Stimulated activated CD8-positive, alpha-beta memory T cell treated with anti-CD3 and anti-CD28 coated beads, Interleukin-4, amount 100 ng/mL, for 48 hours (primary cell): ENCODE measurements around the gene FARS2.

Source experiments
- DNase-seq: peaks from one replicate; pipeline ENCODE4 v3.0.0-alpha.2; 2020

Gene FARS2

DNA sequence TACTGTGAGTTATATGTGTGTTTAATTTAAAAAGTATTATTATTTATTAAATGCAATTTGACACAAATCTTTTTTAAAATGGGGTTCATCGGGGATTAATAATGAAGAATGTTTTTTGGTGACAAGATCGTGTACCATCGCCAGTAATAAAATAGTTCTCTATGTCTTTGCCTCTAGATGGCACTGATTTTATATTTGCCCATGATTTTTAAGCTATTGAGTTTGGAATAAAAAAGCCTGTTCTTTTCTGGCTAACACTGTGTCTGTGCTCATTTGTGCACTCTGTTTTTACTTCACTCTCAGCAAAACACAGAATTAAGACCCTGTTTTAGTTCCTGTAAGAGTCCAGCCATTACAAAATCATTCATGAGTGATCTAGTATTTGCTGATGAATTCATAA is 127.0 kb downstream of the FARS2 start:
- no peak for DNase-seq

DNA sequence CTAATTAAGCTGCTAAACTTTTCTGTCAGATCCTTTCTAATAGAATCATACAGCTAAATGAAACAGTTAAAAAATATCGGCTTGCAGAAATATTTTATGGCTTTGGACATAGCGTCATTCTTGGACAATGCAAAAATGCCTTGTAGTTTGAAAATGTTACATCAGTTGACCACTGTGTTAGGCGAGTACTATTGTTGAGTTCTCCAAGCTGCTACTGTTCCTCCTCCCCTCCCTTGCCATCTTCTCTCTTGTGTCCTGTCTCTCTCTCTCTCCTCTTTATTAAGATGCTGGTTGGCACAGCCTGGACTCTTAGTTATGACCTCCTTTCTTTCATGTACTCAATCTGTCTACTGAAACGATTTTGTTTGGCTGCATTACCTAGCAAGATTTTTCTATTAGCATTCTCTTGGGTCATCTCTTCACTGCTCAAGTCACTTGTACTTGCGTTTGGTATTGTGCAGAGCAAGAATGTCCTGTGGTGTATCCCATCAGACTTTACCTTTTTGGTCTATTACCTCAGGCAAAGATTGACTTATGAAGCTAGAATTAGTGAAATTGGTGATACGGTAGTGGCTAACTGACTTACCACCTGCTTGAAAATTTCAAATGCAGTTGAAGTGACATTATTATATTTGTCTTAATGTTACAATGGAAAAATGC is 127.9 kb downstream of the FARS2 start:
- DNase-seq, result no peak

DNA sequence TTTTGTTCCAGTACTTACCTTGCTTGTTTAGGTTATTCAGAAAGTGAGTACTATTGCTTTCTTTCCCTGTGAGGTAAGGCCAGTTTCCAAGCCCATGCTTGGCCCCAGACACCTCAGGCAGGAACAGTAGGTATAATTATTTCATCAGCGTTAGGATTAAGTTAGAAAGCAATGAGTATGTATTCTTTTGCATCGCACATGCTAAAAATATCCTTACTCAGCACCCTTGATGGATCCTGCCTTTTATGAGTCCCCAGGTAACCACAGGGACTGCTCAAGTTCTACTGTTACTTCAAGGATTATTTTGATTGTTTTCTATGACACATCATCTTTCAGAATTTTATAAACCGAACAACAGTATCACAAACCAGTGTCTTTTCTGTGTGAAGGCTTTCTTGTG is 128.9 kb downstream of the FARS2 start:
- DNase-seq, result no peak

DNA sequence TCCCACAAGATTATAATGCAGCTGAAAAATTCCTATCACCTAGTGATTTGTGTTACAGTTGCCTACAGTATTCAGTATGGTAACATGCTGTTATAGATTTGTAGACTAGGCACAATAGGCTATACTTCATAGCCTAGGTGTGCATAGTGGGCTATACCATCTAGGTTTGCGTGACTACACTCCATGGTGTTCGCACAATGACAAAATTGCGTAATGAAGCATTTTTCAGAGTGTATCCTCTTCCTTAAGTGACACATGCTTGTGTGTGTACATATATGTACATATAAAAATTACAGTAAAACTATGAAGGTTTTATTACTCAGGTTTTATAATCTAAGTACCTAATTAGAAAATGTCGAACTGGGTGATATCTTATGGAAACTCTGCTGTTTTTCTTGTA is 133.0 kb downstream of the FARS2 start:
- DNase-seq, result no peak

DNA sequence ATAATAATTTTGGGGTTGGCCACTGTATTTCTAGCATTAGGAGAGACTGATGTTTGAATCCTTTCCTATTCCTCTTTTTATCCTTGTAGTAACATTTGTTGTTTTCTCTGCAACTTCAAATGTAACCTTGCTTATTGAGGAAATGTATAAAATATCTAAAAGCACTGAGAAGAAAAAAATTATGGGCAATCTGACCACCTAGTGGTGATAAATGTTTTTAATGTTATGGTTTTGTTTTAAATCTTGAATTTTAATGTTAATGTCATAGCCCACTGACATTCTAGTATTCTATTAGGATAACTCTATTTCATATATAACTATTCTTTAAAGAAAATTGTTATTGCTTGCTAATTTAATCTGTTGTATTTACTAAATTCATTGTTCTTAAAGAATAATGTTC is 134.4 kb downstream of the FARS2 start:
- DNase-seq, result no peak

DNA sequence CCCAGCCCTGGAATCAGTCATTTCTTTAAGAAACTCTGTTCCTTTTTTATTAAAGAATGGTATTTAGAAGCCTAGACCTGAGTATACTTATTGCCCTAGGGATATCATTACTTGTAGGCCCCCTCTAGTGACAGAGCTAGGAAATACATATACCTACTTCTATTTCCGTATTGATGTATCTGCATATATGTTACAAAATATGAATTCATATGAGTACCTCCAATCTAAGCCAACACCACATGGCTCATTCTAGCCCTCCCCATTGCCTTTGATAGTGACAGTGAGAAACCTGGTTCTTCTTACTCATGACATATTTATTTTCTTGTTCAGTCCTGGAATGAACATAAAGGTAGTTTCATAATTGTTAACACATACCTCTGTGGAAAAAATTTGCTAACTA is 137.2 kb downstream of the FARS2 start:
- DNase-seq, result peak; percentile 30

DNA sequence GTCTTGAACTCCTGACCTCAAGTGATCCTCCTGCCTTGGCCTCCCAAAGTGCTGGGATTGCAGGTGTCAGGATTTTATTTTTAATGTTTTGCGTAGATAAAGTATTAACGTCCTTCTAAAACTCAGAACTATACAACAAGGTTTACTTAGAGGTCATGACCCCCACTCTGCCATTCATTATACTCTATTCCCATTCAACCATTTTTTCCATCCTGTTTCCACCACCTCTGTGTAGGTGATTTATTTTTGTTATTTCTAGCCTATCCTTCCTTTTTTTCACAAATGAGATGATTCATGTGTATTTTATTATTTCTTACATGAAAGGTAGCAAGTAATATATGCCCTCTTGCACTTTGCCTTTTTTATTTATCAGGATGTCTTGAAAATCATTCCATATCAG is 138.1 kb downstream of the FARS2 start:
- no peak for DNase-seq

DNA sequence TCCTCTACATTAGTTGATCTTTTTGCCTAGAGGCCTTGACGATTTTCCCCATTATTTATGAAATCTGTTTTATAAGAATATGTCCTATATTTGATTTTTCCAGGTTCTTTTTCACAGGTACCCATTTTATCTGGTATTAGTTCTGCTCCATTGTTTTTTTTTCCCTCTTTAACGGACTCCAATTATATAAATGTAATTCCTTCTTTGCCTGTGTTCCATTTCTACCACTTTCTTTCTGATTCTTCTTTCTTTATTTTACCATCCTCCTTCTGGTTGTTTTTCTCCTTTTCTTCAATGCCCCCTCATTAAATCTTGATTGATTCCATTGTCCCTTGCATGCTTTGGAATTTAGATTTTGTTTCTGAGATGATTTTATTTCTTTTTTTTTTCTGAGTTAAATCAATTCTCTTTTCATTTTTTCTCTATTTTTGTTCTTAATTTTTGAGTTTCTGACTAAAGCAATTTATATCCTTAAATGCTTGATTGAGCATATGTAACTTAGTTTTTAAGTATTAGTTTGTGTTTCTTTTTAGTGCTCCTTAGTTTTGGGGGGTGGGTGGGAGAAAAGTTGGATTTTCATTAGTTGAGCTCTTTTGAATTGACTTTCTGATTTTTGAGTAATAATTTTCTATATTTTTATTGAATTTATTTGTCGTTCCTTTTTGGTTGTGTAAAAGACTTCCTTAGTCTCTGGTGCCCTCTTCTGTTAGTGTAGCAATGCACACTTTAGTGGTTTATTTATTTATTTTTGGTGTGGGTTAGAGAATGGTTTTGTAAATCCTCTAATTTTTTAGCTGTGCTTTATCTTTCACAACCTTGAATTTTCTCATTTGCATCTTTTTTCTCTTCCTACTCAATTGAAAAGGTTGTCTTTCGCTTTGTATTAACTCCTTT is 140.8 kb downstream of the FARS2 start:
- no peak for DNase-seq

DNA sequence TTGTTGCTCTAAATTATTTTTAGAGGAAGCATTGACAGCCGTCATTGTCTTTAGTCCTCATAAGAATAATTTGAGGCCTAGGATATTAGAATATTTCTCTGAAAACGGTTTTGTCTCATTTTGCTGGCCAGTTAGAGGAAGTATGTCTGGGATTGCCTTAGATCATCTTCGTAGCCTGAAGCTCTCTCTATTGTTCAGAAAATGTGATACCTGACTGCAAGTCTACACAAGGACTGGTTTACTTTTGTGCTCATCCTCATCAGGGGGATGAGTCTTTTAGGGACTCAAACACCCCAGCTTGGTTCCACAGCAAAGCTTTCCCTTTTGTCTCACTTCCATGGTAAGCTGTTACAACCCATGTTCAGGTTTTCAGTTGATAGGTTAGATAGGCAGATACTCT is 141.8 kb downstream of the FARS2 start:
- DNase-seq, result no peak

DNA sequence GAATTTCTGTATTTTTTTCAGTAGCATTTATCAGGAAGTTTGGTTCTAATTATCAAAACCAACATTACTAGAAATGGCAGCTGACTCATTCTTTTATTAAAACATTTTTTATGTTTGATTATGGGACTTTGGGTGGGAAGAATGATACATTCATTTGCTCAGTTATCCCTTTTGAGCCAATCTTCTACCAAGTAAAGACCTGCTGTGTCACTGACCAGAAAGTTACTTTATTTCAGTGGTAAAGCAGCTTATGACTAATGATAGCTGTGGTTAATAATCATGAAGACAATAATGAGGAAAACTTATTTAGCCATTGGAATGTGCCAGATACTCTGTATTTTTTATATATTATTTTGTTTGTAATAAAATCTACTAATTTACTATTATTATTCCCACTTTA is 142.3 kb downstream of the FARS2 start:
- DNase-seq, result no peak

DNA sequence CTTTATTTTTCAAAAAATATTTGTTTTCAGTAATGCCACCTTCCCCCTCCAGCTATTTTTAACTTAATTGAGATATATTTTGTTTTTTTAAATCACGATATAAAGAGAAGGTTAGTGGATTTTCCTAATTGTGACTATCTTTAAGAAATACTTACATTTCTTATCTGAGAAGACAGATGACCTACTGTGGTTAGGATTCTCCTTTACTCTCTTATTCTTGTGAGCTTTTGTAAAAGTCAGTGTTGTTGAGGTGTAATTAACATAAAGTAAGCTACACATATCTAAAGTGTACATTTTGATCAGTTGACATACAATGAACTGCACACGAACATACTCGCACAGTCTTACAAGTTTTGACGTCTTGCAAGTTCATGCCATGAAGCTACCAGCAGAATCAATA is 144.7 kb downstream of the FARS2 start:
- DNase-seq, result no peak

DNA sequence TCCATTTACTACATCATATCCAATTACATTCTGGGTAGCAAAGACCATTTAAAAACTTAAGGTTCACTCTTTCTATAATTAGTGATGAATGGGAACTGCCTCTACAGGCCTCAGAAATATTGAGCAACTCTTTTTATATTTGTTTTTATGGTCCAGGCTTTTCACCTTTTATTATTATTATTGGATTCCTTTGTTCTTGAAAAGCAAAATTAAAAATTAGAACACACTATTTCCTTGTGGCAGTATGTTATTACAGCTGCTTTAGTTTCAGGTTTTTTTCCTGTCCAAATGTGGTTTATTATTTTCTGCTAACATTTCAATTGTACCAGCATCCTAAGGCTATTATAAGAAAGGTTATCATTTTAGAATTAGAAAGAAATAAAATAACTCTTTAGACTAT is 150.1 kb downstream of the FARS2 start:
- no peak for DNase-seq

DNA sequence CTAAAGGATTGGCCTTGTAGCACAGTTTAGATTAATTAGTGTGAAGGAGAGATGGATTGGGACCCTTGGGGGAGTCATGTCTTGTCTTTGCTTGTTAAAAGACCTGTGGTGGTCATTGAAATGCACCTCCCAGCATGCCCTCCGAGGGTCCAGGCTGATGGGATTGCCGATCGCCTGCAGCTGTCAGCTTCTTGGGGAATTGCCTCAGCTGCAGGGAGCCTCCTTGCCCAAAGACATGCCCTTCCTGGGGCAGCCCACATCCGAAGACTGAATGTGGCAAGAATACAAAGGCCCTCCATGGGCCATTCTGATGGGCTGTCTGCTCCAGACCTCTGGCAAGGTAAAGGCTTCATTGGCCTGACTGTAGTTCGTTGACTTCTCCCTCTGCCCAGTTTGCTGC is 150.7 kb downstream of the FARS2 start:
- DNase-seq, result no peak

DNA sequence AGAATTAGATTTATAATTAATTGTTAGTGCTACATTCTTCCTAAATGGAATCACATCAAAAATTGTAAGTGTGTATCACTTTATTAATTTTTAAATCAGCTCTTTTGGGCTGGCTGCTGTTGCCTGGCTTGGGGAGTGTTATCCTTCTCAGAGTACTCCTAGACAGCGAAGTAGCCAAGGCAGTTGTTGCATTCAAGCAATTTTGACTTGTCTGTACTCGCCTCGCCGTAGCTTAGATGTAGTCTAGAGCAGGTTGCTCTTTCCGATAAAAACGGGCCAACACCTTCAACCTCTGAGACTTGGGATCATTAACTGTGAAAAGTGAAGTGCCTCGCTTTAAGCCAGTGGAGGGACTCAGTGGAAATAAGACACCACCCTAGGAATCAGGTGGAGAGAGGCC is 151.3 kb downstream of the FARS2 start:
- DNase-seq, result no peak

DNA sequence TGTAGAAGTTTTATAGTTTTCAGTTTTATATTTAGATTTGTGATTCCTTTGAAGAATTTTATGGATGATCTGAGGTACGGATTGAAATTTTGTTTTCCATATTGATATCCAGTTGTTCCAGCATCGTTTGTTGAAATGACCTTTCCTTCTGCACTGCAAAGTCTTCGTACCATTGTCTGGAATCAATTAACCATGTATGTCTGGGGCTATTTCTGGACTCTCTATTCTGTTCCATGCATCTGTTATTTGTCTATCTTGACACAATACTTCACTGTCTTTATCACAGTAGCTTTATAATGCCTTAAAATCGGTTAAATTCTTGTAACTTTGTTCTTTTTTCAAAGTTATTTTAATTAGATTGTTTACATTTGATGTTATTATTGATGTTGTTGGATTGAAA is 154.9 kb downstream of the FARS2 start:
- no peak for DNase-seq

DNA sequence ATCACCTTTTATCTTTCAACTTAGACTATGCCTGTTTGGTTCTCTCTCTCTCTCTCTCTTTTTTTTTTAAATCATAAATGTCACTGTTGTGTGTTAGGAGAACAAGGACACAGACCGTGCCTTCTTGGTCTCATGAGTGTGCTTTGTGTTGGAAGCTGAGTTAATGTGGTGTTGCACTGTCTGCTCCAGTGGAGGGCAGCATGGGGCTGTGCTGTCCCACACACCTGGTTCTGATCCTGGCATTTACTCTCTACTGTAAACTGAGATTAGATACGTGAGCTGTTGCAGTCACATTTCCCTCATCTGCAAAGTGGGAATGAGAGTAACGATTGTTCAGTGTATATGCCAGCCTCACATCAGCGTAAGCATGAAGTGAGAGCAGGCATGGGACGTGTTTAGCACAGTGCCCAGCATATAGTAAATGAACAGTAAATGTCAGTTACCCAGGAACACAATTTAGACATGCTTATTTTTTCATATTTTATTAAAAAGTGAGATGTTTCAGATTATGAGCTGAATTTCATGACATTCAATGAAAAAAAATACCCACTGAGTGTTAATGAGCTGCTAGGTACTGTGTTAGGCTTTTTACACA is 161.1 kb downstream of the FARS2 start:
- no peak for DNase-seq

DNA sequence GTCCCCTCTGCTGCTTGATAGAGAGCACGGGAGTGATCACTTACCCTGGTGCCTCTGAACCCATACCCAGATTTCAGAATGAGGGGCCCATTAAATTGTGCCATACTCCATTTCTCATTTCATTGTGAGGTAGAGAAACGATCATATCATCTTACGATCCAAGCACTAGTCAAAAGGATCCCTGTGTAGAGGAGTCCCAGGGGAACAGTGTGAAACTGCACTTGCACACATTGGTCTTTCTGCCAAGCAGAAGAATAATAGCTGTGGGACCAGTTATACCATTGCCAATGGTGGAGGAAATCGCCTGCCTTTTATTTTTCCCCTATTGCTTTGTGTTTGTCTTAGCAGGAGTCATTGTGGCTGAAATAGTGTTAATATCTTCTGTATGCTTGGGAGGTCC is 161.9 kb downstream of the FARS2 start:
- DNase-seq, result no peak

DNA sequence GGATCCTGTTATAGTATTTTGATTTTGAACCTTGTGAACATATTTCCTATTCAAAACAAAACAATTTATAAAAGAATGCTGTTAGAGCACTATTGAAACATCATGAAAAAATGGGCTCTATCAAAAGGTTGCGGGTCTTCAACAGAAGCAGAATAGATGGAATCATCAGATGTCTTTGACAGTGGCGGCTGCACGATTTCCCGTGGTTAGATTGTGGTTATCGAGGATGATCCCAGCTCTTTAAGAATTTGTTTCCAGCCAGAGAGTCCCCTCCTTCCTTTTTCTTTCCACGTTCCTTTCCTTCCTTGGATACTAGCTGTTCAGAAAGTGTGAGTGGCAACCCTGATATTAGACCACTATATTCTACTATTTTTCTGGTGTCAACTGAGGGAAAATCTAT is 163.4 kb downstream of the FARS2 start:
- no peak for DNase-seq

DNA sequence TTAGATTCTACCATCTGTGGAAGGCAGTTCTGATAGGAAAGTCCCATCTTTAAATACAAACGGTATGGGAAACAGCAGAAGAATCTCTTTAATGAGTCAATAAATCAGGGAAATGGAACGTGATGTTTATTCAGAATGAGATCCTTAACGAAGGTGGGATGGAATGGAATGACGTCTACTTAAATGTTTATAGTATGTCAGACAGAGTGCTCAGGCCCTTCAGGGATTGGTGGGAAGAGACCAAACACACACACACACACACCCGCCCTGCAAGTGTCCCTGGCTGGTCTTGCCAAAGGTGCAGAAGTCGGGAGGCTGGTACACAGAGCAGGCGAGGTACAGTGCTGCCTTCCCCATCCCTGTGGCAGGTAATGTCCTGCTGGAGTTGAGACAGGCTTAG is 164.0 kb downstream of the FARS2 start:
- DNase-seq, result no peak

DNA sequence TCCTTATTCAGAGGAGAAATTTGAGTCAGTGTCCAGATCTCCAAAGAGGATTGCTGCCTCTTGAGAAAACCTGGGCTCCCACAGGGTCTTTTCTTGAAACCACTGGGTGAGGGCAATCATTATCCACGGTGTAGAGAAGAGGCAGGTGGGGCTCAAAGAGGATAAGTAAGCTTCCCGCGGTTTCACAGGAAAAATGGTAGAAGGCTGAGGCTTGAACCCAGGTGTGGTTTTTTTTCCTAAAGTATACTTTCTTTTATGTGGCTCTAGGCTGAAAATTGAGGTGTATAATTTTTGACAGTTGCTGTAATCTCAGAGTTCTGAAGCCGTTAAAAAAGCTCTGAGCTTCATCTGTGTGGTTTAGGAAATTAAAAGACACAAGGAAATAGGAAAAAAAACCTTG is 164.5 kb downstream of the FARS2 start:
- DNase-seq, result no peak

DNA sequence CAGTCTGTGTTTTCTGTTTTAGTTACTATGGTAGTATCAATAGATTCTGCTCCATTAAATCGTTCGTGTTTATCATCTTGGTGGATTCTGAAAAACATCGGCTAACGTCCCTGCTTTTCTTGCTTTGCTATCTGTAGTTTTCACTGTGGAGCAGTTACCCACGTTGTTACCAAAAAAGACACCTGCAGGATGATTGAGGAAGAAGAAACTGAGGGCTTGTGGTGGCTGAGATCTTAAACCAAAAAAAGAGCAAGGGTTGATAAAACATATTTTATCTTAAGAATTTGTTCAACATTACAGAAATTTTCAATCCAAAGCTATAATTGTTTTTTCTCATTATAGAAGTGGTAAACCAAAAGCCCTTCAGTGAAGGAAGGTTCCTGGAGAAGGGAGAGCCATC is 166.3 kb downstream of the FARS2 start:
- DNase-seq, result no peak

DNA sequence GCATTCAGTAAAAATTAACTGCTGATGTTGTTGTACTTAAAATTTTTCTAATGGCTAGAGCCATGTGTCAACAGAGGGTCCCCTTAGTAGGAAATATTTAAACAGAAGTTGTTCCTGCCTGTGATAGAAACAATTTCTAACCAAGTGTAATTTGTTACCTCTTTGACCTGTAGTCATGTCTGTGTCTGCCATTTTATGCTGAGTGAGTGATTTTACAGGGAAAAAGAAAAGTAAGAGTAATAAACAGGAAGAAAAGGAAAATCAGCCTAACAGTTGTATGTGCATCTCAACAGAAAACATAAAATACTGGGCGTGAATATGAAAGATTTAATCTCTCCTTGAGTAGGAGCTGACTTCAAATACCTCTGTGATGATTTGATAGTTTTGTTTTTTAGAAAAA is 172.0 kb downstream of the FARS2 start:
- no peak for DNase-seq

DNA sequence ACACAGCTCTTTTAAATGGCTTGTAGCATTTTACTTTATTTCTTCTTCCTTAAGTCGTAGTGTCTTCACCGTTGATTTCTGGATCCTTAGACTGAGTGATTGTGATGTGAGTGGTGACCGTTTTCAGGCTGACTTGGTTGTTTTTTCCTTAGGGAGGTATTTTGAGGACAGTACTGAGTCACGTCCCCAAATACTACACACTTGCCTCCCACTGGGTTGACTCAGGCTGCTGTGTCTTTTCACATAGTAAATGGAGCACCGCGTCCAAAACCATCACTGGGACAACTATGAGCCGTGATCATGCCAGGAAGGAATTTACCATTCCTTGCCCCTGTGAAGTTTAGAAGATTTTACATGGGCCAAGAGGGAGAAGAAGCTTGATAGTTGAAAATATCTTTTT is 174.1 kb downstream of the FARS2 start:
- DNase-seq, result no peak

DNA sequence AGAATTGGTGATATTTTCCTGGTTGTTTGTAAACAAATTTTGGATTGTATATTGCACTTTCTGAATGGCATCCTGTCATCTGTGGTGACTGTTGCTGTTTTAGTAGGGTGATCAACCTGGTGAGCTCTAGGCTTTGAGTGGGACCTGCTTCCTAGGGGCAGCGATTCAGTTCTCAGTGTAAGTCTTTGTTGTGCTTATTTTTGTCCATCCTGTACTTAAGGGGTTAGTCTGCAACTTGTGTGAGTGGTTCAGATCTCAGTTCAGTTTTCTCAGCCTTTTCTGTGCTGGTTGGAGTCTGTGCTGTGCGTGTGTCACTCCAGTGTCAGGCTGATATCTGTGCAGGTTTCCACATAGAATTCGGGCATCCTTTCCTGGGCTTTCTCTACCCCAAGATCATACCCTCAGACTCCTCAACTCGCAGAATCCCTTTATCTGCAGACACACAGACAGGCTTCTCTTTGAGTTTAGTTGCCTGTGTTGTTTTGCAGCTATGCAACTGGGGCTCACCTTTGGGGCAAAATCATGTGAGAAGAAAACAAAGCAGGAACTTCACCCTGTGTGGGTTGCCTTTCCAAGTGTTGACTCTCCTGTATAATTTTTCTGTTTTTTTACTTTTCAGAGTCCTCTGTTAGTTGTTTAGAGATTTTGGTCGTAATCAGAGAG is 177.7 kb downstream of the FARS2 start:
- no peak for DNase-seq
